Hepatocyte (in vitro differentiated cells): ENCODE data around the gene PFKM. TPM values are rescaled to one million over a fixed set of nuclear protein-coding genes. Genes with fewer than 3 reads are reported as not detected.

Experiments
- DNase-seq: peaks from one replicate; pipeline ENCODE4 v3.0.0-alpha.2; 2016; ENCODE audit warnings: low spot score
- H2AFZ ChIP-seq: fragments of 200-600 bp; sonication (generic); 2 replicates; pipeline ENCODE4 v1.6.0; 2016; ENCODE audit warnings: antibody characterized with exemption, mild to moderate bottlenecking
- H3K27ac ChIP-seq: fragments of 200-600 bp; sonication (generic); 2 replicates; pipeline ENCODE4 v1.5.1; 2016; ENCODE audit warnings: mild to moderate bottlenecking
- H3K27me3 ChIP-seq: fragments of 200-600 bp; sonication (generic); 2 replicates; pipeline ENCODE4 v1.6.1; 2016
- H3K36me3 ChIP-seq: fragments of 200-600 bp; sonication (generic); replicated peaks from 2 replicates; pipeline ENCODE4 v1.5.1; 2016; ENCODE audit warnings: low read depth; ENCODE audit not compliant: insufficient read depth
- H3K4me1 ChIP-seq: fragments of 200-600 bp; sonication (generic); 2 replicates; pipeline ENCODE4 v1.5.1; 2016; ENCODE audit warnings: mild to moderate bottlenecking, moderate library complexity; ENCODE audit not compliant: insufficient read depth
- H3K4me2 ChIP-seq: fragments of 200-600 bp; sonication (generic); 2 replicates; pipeline ENCODE4 v1.6.0; 2016
- H3K4me3 ChIP-seq: fragments of 200-600 bp; sonication (generic); 2 replicates; pipeline ENCODE4 v1.5.1; 2016; ENCODE audit warnings: mild to moderate bottlenecking
- H3K79me2 ChIP-seq: fragments of 200-600 bp; sonication (generic); 2 replicates; pipeline ENCODE4 v1.6.0; 2017; ENCODE audit warnings: mild to moderate bottlenecking
- H3K9me2 ChIP-seq: fragments of 200-600 bp; sonication (generic); replicated peaks from 2 replicates; pipeline ENCODE4 v1.6.0; 2017; ENCODE audit warnings: mild to moderate bottlenecking; ENCODE audit not compliant: insufficient read depth
- H3K9me3 ChIP-seq: fragments of 200-600 bp; sonication (generic); 2 replicates; pipeline ENCODE4 v1.5.1; 2016; ENCODE audit warnings: low read depth, mild to moderate bottlenecking
- H4K20me1 ChIP-seq: fragments of 200-600 bp; sonication (generic); 2 replicates; pipeline ENCODE4 v1.6.0; 2016; ENCODE audit warnings: mild to moderate bottlenecking; ENCODE audit not compliant: insufficient read depth, poor library complexity, severe bottlenecking
- CTCF ChIP-seq: fragments of 200-600 bp; sonication (generic); IDR thresholded peaks from 2 replicates; pipeline ENCODE4 v1.5.1; 2016; ENCODE audit warnings: antibody characterized with exemption, mild to moderate bottlenecking; ENCODE audit not compliant: poor library complexity
- EZH2 ChIP-seq: fragments of 200-600 bp; sonication (generic); IDR thresholded peaks from 2 replicates; pipeline ENCODE4 v1.6.1; 2016; ENCODE audit warnings: antibody characterized with exemption, mild to moderate bottlenecking, borderline replicate concordance
- EZH2phosphoT487 ChIP-seq: fragments of 200-600 bp; sonication (generic); IDR thresholded peaks from one replicate; pipeline ENCODE4 v1.6.1; 2018; ENCODE audit warnings: antibody characterized with exemption, mild to moderate bottlenecking, low read depth, moderate library complexity; ENCODE audit not compliant: unreplicated experiment, severe bottlenecking
- WGBS: methylation state at CpG from one replicate; pipeline ENCODE4 v1.1.6; 2016; ENCODE audit warnings: low lambda C conversion rate; ENCODE audit errors: missing lambda C conversion rate; 5-methylcytosine and 5-hydroxymethylcytosine counted together
- polyA plus RNA-seq: library from polyadenylated mRNA; unstranded; fragments of >200 nt; fragmentation: Nextera tagmentation; extraction: Ambion mirVana; gene quantifications from 2 replicates; pipeline ENCODE4 v1.2.1, GENCODE V29; 2016
- total RNA-seq: library from RNA; depleted of rRNA; stranded (reverse); fragments of >200 nt; gene quantifications from 2 replicates; pipeline ENCODE4 v1.2.3, GENCODE V29; 2014

PFKM gene
- total and polyA plus RNA-seq, 2 experiments from 2014 or later = 49.1 to 51.9 TPM

- TF ChIP-seq EZH2 (no peak), EZH2phosphoT487 (no peak), CTCF (no peak)
- WGBS = 97% methylated on average over 2 of the region's 2 CpGs
- no peaks in the 10 kb centered on the region for H3K9me2 ChIP-seq
- H3K36me3 ChIP-seq = no peaks in the 10 kb centered on the region
- H3K4me1 ChIP-seq = no peaks in the 10 kb centered on the region
- no peaks in the 10 kb centered on the region for H3K27me3 ChIP-seq
- H2AFZ ChIP-seq = no peak overlapping the region
- H3K4me3 ChIP-seq = no peak overlapping the region
- no peaks in the 10 kb centered on the region for H3K9me3 ChIP-seq
- no peak overlapping the region for H3K27ac ChIP-seq
- no peak overlapping the region for H3K4me2 ChIP-seq
- no peaks in the 10 kb centered on the region for H4K20me1 ChIP-seq
- no peaks in the 10 kb centered on the region for H3K79me2 ChIP-seq
- no peak for DNase-seq
Observed at GRCh38 chr12:48077111-48077510, 42.1 kb upstream of the PFKM start.

GRCh38 chr12:48078901-48079300 is 40.3 kb upstream of the PFKM start:
- Histone ChIP-seq H3K4me2 (no peak overlapping the region), H3K27ac (no peak overlapping the region), H2AFZ (no peak overlapping the region), H3K9me3 (no peaks in the 10 kb centered on the region), H3K27me3 (no peaks in the 10 kb centered on the region), H4K20me1 (no peaks in the 10 kb centered on the region), H3K9me2 (no peaks in the 10 kb centered on the region), H3K4me1 (no peaks in the 10 kb centered on the region), H3K4me3 (no peak overlapping the region), H3K36me3 (no peaks in the 10 kb centered on the region), H3K79me2 (no peaks in the 10 kb centered on the region)
- TF ChIP-seq CTCF = no peak
- no peak for TF ChIP-seq EZH2phosphoT487
- no peak for TF ChIP-seq EZH2
- 96% methylated on average over 5 of the region's 5 CpGs for WGBS
- DNase-seq = no peak

GRCh38 chr12:48080285-48080684 is 38.9 kb upstream of the PFKM start:
- DNase-seq = no peak
- Histone ChIP-seq H3K9me3 (no peaks in the 10 kb centered on the region), H4K20me1 (no peaks in the 10 kb centered on the region), H3K79me2 (no peaks in the 10 kb centered on the region), H3K36me3 (no peaks in the 10 kb centered on the region), H3K4me3 (no peak overlapping the region), H3K27ac (no peak overlapping the region), H3K9me2 (no peaks in the 10 kb centered on the region), H3K27me3 (no peaks in the 10 kb centered on the region), H2AFZ (no peak overlapping the region), H3K4me1 (no peaks in the 10 kb centered on the region), H3K4me2 (no peak overlapping the region)
- TF ChIP-seq EZH2phosphoT487 (no peak), CTCF (no peak), EZH2 (no peak)
- WGBS = 94% methylated on average over 5 of the region's 5 CpGs

- Histone ChIP-seq H3K4me2 (no peak overlapping the region), H4K20me1 (no peaks in the 10 kb centered on the region), H3K4me3 (no peak overlapping the region), H3K27me3 (no peaks in the 10 kb centered on the region), H3K27ac (no peak overlapping the region), H3K36me3 (no peaks in the 10 kb centered on the region), H3K4me1 (no peaks in the 10 kb centered on the region), H3K9me3 (no peaks in the 10 kb centered on the region), H3K9me2 (no peaks in the 10 kb centered on the region), H2AFZ (no peak overlapping the region), H3K79me2 (no peaks in the 10 kb centered on the region)
- WGBS = 98% methylated on average over 3 of the region's 3 CpGs
- no peak for TF ChIP-seq EZH2
- no peak for TF ChIP-seq CTCF
- DNase-seq = no peak
Observed at GRCh38 chr12:48080821-48081220, 38.3 kb upstream of the PFKM start.
